ENCODE data around the gene MGRN1. TPM values are rescaled to one million over a fixed set of nuclear protein-coding genes. Genes with fewer than 3 reads are reported as not detected.

The MGRN1 gene
- total RNA-seq, 1 experiment from 2014 or later = 72.3 TPM

GRCh38 chr16:4696905-4697847 is 72.5 kb downstream of the MGRN1 start:
- H3K36me3 ChIP-seq (ENCODE audit: control insufficient read depth, insufficient read depth, low read length) = no peaks in the 10 kb centered on the region; the same call in 1 of the 2 replicates
- ChIA-PET CTCF (interaction anchor here (0.5 kb wide), 1 partner anchor 17 kb away, joined by 3 read pairs; no protein-coding TSS in a partner anchor), POLR2A (interaction anchor here (0.5 kb wide), 1 partner anchor 106 kb away, joined by 3 read pairs; no protein-coding TSS in a partner anchor)
- H3K27me3 ChIP-seq (replicated peaks; ENCODE audit: control insufficient read depth, insufficient read depth, low read length) = no peaks in the 10 kb centered on the region
- no peak overlapping the region for H3K4me3 ChIP-seq (ENCODE audit: low read depth, low read length)
- Mint-ChIP-seq H3K9me3 (ENCODE audit: unreplicated experiment) (no peaks in the 10 kb centered on the region), H3K4me1 (ENCODE audit: low read depth, unreplicated experiment) (no peaks in the 10 kb centered on the region), H3K27me3 (ENCODE audit: insufficient read depth, unreplicated experiment) (no peaks in the 10 kb centered on the region), H3K36me3 (ENCODE audit: insufficient read depth, unreplicated experiment) (peaks cover 53% of the 10 kb centered on the region), H3K4me3 (ENCODE audit: unreplicated experiment) (no peak overlapping the region), H3K27ac (ENCODE audit: unreplicated experiment) (no peak overlapping the region)
- no peaks in the 10 kb centered on the region for H3K9me3 ChIP-seq
- BruUV-seq (replicated peaks) = no TSS peak
- intact Hi-C loops (cut with micrococcal nuclease; ENCODE audit: unreplicated experiment) = no loop called here
- no peak for TF ChIP-seq CTCF (IDR thresholded peaks at IDR 0.05; ENCODE audit: insufficient read depth in 1 of 2, low read depth in 1 of 2, low read length in 1 of 2, severe bottlenecking in 1 of 2, unreplicated experiment in 1 of 2)
- DNase-seq = peak in 1 of 2 experiments; percentile 34
- 0 out of 2 replicates have a peak, but pooled peaks cover 6% of the 10 kb centered on the region for H3K4me1 ChIP-seq

GRCh38 chr16:4697848-4698291 is 73.2 kb downstream of the MGRN1 start:
- no peak overlapping the region for H3K4me3 ChIP-seq (ENCODE audit: low read depth, low read length)
- H3K36me3 Mint-ChIP-seq (ENCODE audit: insufficient read depth, unreplicated experiment) = peaks cover 53% of the 10 kb centered on the region
- BruUV-seq (replicated peaks) = no TSS peak
- no peaks in the 10 kb centered on the region for H3K9me3 Mint-ChIP-seq (ENCODE audit: unreplicated experiment)
- H3K27me3 ChIP-seq (replicated peaks; ENCODE audit: control insufficient read depth, insufficient read depth, low read length) = no peaks in the 10 kb centered on the region
- H3K36me3 ChIP-seq (ENCODE audit: control insufficient read depth, insufficient read depth, low read length) = no peaks in the 10 kb centered on the region; the same call in 1 of the 2 replicates
- no peaks in the 10 kb centered on the region for H3K9me3 ChIP-seq
- H3K27me3 Mint-ChIP-seq (ENCODE audit: insufficient read depth, unreplicated experiment) = no peaks in the 10 kb centered on the region
- no peak for DNase-seq
- no peak overlapping the region for H3K4me3 Mint-ChIP-seq (ENCODE audit: unreplicated experiment)
- ChIA-PET POLR2A (interaction anchor here (0.5 kb wide), 1 partner anchor 105 kb away, joined by 3 read pairs; no protein-coding TSS in a partner anchor), CTCF (no interaction called here)
- no peak overlapping the region for H3K27ac Mint-ChIP-seq (ENCODE audit: unreplicated experiment)
- 0 out of 2 replicates have a peak, but pooled peaks cover under 1% of the 10 kb centered on the region for H3K4me1 ChIP-seq
- intact Hi-C loops (cut with micrococcal nuclease; ENCODE audit: unreplicated experiment) = no loop called here
- no peak for TF ChIP-seq CTCF (IDR thresholded peaks at IDR 0.05; ENCODE audit: insufficient read depth in 1 of 2, low read depth in 1 of 2, low read length in 1 of 2, severe bottlenecking in 1 of 2, unreplicated experiment in 1 of 2)
- no peaks in the 10 kb centered on the region for H3K4me1 Mint-ChIP-seq (ENCODE audit: low read depth, unreplicated experiment)

GRCh38 chr16:4698321-4699045 is 73.9 kb downstream of the MGRN1 start:
- Histone ChIP-seq H3K36me3 (ENCODE audit: control insufficient read depth, insufficient read depth, low read length) (no peaks in the 10 kb centered on the region; the same call in 1 of the 2 replicates), H3K4me1 (no peaks in the 10 kb centered on the region), H3K27me3 (replicated peaks; ENCODE audit: control insufficient read depth, insufficient read depth, low read length) (no peaks in the 10 kb centered on the region), H3K4me3 (ENCODE audit: low read depth, low read length) (no peak overlapping the region), H3K9me3 (no peaks in the 10 kb centered on the region)
- ChIA-PET CTCF (no interaction called here), POLR2A (no interaction called here)
- no peak overlapping the region for H3K4me3 Mint-ChIP-seq (ENCODE audit: unreplicated experiment)
- H3K4me1 Mint-ChIP-seq (ENCODE audit: low read depth, unreplicated experiment) = no peaks in the 10 kb centered on the region
- peaks cover 46% of the 10 kb centered on the region for H3K36me3 Mint-ChIP-seq (ENCODE audit: insufficient read depth, unreplicated experiment)
- peak in 1 of 2 experiments; percentile 27 for DNase-seq
- H3K27ac Mint-ChIP-seq (ENCODE audit: unreplicated experiment) = no peak overlapping the region
- H3K9me3 Mint-ChIP-seq (ENCODE audit: unreplicated experiment) = no peaks in the 10 kb centered on the region
- no peaks in the 10 kb centered on the region for H3K27me3 Mint-ChIP-seq (ENCODE audit: insufficient read depth, unreplicated experiment)
- no peak for TF ChIP-seq CTCF (IDR thresholded peaks at IDR 0.05; ENCODE audit: insufficient read depth in 1 of 2, low read depth in 1 of 2, low read length in 1 of 2, severe bottlenecking in 1 of 2, unreplicated experiment in 1 of 2)
- no TSS peak for BruUV-seq (replicated peaks)
- intact Hi-C loops (cut with micrococcal nuclease; ENCODE audit: unreplicated experiment) = no loop called here
